Stimulated activated CD8-positive, alpha-beta memory T cell treated with anti-CD3 and anti-CD28 coated beads, Interleukin-7, amount 100 ng/mL, for 48 hours (primary cell): ENCODE measurements around the gene MNX1.

Source experiments
- DNase-seq, 2 donors: peaks; one replicate each; pipeline ENCODE4 v3.0.0-alpha.2; 2020; ENCODE audit warnings: low read depth in 1 of 2; ENCODE audit errors: extremely low read depth in 1 of 2

Gene MNX1

GRCh38 chr7:156985101-156985992, 25.1 kb downstream of the MNX1 start:
- no peak for DNase-seq

GRCh38 chr7:156984174-156984891, 26.1 kb downstream of the MNX1 start:
- no peak for DNase-seq

- no peak for DNase-seq
These were observed 30.8 kb downstream of the MNX1 start for GRCh38 chr7:156979711-156980110.

DNA sequence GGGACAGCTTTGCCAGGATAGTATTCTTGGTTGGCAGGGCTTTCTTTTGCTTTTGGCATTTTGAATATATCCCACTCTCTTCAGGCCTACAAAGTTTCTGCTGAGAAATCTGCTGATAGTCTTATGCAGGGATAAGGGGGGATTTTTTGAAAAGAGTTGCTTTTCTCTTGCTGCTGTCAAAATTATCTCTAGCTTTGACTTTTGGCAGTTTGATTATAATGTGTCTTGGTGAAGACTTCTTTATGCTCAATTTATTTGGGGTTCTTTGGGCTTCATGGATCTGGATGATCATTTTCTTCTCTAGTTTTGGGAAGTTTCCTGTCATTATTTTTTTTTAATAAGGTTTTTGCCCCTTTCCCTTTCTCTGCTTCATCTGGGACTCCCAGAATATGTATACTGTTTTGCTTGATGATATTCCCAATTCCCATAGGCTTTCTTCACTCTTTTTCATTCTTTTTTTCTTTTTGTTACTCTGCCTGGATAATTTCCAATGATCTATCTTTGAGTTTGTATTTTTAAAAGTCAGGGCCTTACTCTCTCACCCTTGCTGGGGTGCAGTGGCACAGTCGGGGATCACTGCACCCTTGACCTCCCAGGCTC, 31.4 kb downstream of the MNX1 start:
- DNase-seq = no peak

- DNase-seq = no peak
These were observed 34.8 kb downstream of the MNX1 start for GRCh38 chr7:156975620-156976019.

- DNase-seq = no peak
These were observed 40.5 kb downstream of the MNX1 start for GRCh38 chr7:156969972-156970420.

DNA sequence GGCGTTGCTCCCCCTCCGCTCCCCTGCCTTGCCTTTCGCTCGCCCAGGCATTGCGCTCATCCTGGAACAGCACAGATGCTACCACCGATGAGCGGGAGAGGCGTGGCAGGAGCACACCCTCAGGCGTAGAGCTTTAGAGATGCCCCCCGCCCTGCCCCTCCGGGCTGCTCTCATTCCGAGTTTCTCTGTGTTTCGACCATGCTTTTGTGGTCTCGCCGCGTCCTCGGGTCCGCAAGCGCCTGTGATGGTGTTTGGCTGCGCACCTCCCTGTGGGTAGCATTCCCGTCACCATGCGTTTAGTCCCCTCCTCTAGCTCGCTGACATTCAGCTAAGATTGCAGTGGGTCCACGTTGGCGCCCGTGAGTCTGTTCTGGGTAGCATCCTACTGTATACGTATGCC, 42.3 kb downstream of the MNX1 start:
- DNase-seq = no peak

DNA sequence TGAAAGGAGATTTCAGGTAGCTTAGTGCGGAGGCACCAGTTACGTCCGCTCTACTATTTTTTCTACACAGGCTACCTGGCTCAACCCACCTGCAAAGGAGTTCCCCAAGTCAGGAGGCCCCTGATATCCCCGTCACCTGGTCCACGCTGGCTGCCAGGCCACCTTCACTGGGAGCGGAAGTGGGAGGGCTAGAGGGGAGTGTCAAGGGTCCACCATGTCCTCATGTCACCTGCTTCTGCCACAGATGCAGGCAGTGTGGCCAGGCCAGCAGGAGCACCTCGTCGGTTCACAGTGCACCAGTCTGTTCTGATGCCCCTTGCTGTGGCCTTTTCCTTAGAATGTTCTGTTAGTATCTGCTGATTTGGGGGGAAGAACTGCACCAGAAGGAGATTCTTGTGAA, 44.1 kb downstream of the MNX1 start:
- no peak for DNase-seq

DNA sequence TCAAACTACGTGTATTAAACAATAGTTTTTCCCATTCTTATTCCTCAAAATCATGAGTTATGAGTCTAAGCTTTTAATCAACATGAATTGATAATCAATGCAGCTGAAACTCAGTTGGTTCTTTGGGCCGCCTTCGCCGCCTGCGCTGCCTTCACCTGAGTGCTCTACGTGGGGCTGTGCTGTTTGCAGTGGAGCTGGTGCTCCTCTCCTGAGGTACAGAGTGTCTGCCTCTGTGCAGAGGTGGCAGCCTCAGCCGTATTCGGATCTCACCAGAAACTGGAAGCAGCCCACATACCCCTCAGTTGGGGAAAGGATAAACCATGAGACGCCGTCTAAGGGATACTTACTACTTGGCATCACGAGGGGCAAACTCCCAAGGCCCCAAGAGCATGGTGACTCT, 45.5 kb downstream of the MNX1 start:
- no peak for DNase-seq

DNA sequence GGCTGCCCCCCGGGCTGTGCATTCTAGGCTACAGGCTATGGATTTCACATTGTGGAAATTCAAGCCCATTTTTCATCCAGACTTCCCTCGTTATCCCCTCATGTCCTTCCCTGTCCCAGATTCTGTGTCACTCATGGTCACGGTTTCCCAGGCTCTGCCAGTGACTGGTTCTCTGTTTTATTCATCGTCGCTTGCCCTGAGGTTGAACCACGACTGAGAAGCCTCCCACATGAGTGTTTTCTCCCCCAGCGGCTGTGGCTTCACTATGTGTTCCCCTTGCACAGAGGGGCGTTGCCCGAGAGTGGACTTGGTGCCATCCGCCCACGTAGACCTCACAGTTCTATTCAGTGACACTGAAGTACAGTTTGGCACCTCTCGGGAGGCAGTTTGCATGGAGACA, 47.0 kb downstream of the MNX1 start:
- DNase-seq = no peak

- no peak for DNase-seq
These were observed 47.6 kb downstream of the MNX1 start for GRCh38 chr7:156962897-156963296.

- DNase-seq = no peak
These were observed 48.3 kb downstream of the MNX1 start for GRCh38 chr7:156962145-156962544.

DNA sequence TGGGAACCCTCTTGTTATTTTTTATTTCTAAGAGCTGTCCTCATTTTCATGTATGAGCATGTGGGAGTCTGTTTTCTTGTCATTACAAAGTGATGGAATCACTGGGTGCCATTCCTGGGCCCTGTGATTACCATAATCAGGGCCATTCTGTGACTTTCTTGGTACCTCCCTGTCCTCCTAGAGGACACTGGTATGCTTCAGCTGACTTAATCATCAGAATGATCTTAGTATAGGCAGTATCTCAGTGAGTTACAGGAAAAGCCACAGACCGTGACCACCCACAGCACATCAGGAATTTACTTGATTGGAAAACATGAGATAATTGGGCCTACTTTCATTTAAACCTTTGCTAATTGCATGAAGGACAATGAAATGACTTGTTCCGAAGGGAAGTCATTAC, 53.7 kb downstream of the MNX1 start:
- DNase-seq = no peak

DNA sequence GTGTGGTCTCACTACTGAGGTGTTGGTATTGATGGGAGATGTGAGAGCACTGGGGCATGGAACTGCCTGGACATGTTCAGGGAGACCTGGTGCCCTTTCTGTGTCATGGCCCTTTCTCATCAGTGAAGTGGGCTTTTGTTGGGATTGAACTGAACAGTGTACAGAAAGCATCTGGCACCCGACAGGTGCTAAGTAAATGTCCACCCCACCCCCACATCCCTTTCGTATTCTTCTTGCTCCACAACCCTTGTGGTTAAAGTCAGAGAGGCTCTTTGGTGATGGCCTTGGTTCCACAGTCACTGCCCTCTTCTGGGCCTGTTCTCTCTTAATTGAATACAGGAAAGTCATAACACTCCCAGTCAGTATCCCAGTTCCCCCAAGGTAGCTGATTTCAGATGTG, 55.5 kb downstream of the MNX1 start:
- DNase-seq = no peak
